Ishikawa (cell line): ENCODE results near the gene TELO2.

Experiments used
- CEBPB ChIP-seq: IDR thresholded peaks from 2 replicates; pipeline ENCODE4 v1.6.1; 2012
- CREB1 ChIP-seq: IDR thresholded peaks from 2 replicates; pipeline ENCODE4 v1.6.1; 2012; ENCODE audit warnings: low read depth
- EGR1 ChIP-seq: IDR thresholded peaks from 2 replicates; pipeline ENCODE4 v1.6.1; 2012
- EP300 ChIP-seq: IDR thresholded peaks from 2 replicates; pipeline ENCODE4 v1.6.1; 2012; ENCODE audit warnings: borderline replicate concordance
- FOXM1 ChIP-seq: IDR thresholded peaks from 2 replicates; pipeline ENCODE4 v1.6.1; 2012; ENCODE audit warnings: low read depth, borderline replicate concordance
- MAX ChIP-seq: IDR thresholded peaks from 2 replicates; pipeline ENCODE4 v1.6.1; 2012
- NFIC ChIP-seq: IDR thresholded peaks from 2 replicates; pipeline ENCODE4 v1.6.1; 2012
- RAD21 ChIP-seq: IDR thresholded peaks from 2 replicates; pipeline ENCODE4 v1.6.1; 2012; ENCODE audit warnings: low read depth
- REST ChIP-seq: IDR thresholded peaks from 2 replicates; pipeline ENCODE4 v1.6.1; 2012; ENCODE audit warnings: low read depth, mild to moderate bottlenecking
- TAF1 ChIP-seq: IDR thresholded peaks from 2 replicates; pipeline ENCODE4 v1.6.1; 2012; ENCODE audit warnings: low read depth, mild to moderate bottlenecking
- TCF12 ChIP-seq: IDR thresholded peaks from 2 replicates; pipeline ENCODE4 v1.6.1; 2012; ENCODE audit warnings: low read depth
- TEAD4 ChIP-seq: IDR thresholded peaks from 2 replicates; pipeline ENCODE4 v1.6.1; 2012
- USF1 ChIP-seq: IDR thresholded peaks from 2 replicates; pipeline ENCODE4 v1.6.1; 2012
- YY1 ChIP-seq: IDR thresholded peaks from 2 replicates; pipeline ENCODE4 v1.6.1; 2012; ENCODE audit warnings: low read depth
- ZBTB7A ChIP-seq: IDR thresholded peaks from 2 replicates; pipeline ENCODE4 v1.6.1; 2012; ENCODE audit warnings: low read depth

Gene TELO2

GRCh38 chr16:1472974-1473373 lies 20.2 kb upstream of the TELO2 start:
- TF ChIP-seq USF1: no peak
- TF ChIP-seq NFIC: no peak
- TF ChIP-seq EGR1: no peak
- no peak for TF ChIP-seq CEBPB
- no peak for TF ChIP-seq TCF12
- TF ChIP-seq CREB1: no peak
- TF ChIP-seq YY1: no peak
- TF ChIP-seq MAX: no peak
- TF ChIP-seq TEAD4: no peak
- no peak for TF ChIP-seq TAF1

GRCh38 chr16:1474082-1474795 lies 18.9 kb upstream of the TELO2 start:
- no peak for TF ChIP-seq FOXM1
- no peak for TF ChIP-seq USF1
- no peak for TF ChIP-seq ZBTB7A
- TF ChIP-seq RAD21: no peak
- no peak for TF ChIP-seq TCF12
- TF ChIP-seq REST: no peak

- TF ChIP-seq REST: no peak
- no peak for TF ChIP-seq CEBPB
- TF ChIP-seq YY1: no peak; the same call in 1 of the 2 replicates
- TF ChIP-seq ZBTB7A: no peak
- peak; percentile 58; the same call in 1 of the 2 replicates for TF ChIP-seq TAF1
- TF ChIP-seq TEAD4: no peak
- TF ChIP-seq MAX: peak; percentile 96
- TF ChIP-seq FOXM1: no peak
- TF ChIP-seq RAD21: no peak; the same call in 1 of the 2 replicates
- TF ChIP-seq CREB1: no peak
- TF ChIP-seq NFIC: peak; percentile 48; the same call in 1 of the 2 replicates
- peak; percentile 100 for TF ChIP-seq USF1
- 0 out of 2 replicates have a peak, but pooled peaks have one; percentile 18 for TF ChIP-seq EP300
- TF ChIP-seq EGR1: no peak
- TF ChIP-seq TCF12: peak; percentile 65; the same call in 1 of the 2 replicates
Observed at GRCh38 chr16:1474796-1475551, 18.2 kb upstream of the TELO2 start, which contains the start of gene CLCN7. TSS of gene CLCN7 (minus strand) at chr16:1475028. CDS start at chr16:1474974, 54 bp downstream.

- TF ChIP-seq NFIC (no peak), YY1 (no peak), TAF1 (no peak), MAX (no peak), USF1 (no peak), EP300 (no peak), RAD21 (no peak), CEBPB (no peak), TEAD4 (no peak), TCF12 (no peak), REST (no peak), FOXM1 (no peak), ZBTB7A (no peak), EGR1 (no peak), CREB1 (no peak)
Observed at GRCh38 chr16:1475552-1476114, 17.5 kb upstream of the TELO2 start.
